Activated CD8-positive, alpha-beta memory T cell treated with anti-CD3 and anti-CD28 coated beads for 24 hours (primary cell): ENCODE data around the gene CDON.
A peak's percentile ranks its signal among the peaks of the same experiment; 100 is the strongest.

ENCODE experiments used
- DNase-seq: peaks from one replicate; pipeline ENCODE4 v3.0.0-alpha.2; 2020

Gene CDON

GRCh38 chr11:126062679-126063506 lies at the start of gene CDON:
TSS of gene CDON (minus strand) at chr11:126062866. CDS start at chr11:126023476, 39,390 bp downstream.
- peak; percentile 97 for DNase-seq

- DNase-seq = no peak
Observed at GRCh38 chr11:126111458-126112116, 48.9 kb upstream of the CDON start.

GRCh38 chr11:126109941-126110731 lies 47.5 kb upstream of the CDON start:
- DNase-seq = no peak

GRCh38 chr11:126106594-126107328 lies 44.1 kb upstream of the CDON start:
- DNase-seq = no peak

- no peak for DNase-seq
Observed at GRCh38 chr11:126105748-126106080, 43.0 kb upstream of the CDON start.

GRCh38 chr11:126105022-126105747 lies 42.5 kb upstream of the CDON start:
- no peak for DNase-seq

- no peak for DNase-seq
Observed at GRCh38 chr11:126104420-126104819, 41.8 kb upstream of the CDON start.

GRCh38 chr11:126103150-126103549 lies 40.5 kb upstream of the CDON start:
- DNase-seq = no peak

- no peak for DNase-seq
Observed at GRCh38 chr11:126102436-126102981, 39.8 kb upstream of the CDON start.

GRCh38 chr11:126101930-126102283 lies 39.2 kb upstream of the CDON start:
- no peak for DNase-seq

GRCh38 chr11:126101251-126101929 lies 38.7 kb upstream of the CDON start:
- DNase-seq = no peak

- no peak for DNase-seq
Observed at GRCh38 chr11:126100716-126101115, 38.0 kb upstream of the CDON start.

GRCh38 chr11:126098204-126098769 lies 35.6 kb upstream of the CDON start:
- DNase-seq = no peak

GRCh38 chr11:126095745-126096144 lies 33.1 kb upstream of the CDON start:
- no peak for DNase-seq

- no peak for DNase-seq
Observed at GRCh38 chr11:126090452-126090851, 27.8 kb upstream of the CDON start.

GRCh38 chr11:126088999-126089398 lies 26.3 kb upstream of the CDON start:
- no peak for DNase-seq

- DNase-seq = no peak
Observed at GRCh38 chr11:126086248-126086647, 23.6 kb upstream of the CDON start.

- DNase-seq = no peak
Observed at GRCh38 chr11:126084608-126084912, 21.9 kb upstream of the CDON start.

- DNase-seq = peak; percentile 66
Observed at GRCh38 chr11:126083829-126084607, 21.4 kb upstream of the CDON start.
